ENCODE measurements around the gene C16orf95. TPM values are rescaled to one million over a fixed set of nuclear protein-coding genes. Genes with fewer than 3 reads are reported as not detected.

Gene C16orf95
- total RNA-seq, 4 donors from 2014 or later: 0.54 to 1.3 (median 0.54) TPM; not detected in 1

DNA sequence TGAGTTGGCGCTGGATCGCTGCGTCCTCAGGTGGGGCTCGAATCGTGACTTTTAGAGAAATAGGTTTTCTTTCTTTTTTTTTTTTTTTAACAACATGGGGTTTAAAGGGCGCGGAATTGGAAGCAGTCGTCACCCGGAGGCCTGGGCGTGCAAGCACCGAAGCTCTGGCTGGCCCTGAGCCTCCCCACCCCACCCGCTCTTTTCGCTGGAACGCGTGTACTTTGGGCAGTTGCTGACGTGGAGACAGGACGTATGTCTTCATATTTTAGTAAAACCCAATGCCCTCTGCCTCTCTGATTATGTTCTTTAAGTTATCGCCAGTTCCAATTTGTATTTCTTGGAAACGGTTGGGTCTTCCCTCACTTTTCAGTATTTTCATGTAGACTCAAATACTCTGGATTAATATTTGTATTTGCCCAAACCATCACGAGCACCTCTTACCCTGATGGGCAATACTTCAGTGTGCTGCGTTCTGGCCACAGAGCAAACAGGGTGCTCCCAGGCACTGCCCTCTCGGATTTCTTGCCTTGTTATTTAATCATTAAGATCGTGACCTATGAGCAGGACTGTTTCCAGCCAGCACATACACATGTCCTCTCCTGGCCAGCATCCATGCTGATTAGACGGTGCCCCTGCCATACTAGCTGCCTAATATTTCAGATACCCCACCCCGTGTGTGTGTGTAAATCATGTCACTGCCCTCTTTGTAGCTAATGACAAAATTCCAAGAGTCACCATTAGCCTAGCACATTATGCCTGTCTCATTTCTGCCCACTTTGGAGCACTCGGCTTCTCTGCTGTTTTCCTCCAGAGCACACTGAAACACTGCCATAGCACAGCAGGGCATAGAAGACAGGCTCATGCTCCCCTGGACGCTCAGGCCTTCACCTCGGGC, 805 bp upstream of the C16orf95 start:
- H3K4me1 ChIP-seq: peaks cover 6 to 10% of the 10 kb centered on the region in 2 donors
- H3K27ac ChIP-seq: peak overlapping the region; percentile 69 to 89 (median 87)
- 7% methylated on average over 28 of the region's 28 CpGs for WGBS, 2 donors
- peak overlapping the region; percentile 48 to 75 (median 50) for H3K4me3 ChIP-seq (replicated peaks in 1 of 3)
- intact Hi-C loops (cut with DNase I): loop anchor here (5.0 kb wide), 1 partner anchor 64 kb away; the partner anchor contains the start of gene FBXO31
- H3K9me3 ChIP-seq: no peaks in the 10 kb centered on the region
- H3K36me3 ChIP-seq: no peaks in the 10 kb centered on the region
- no peaks in the 10 kb centered on the region for H3K27me3 ChIP-seq
- peak; percentile 58 to 66 for DNase-seq
- TF ChIP-seq POLR2A (IDR thresholded peaks at IDR 0.05) (no peak), CTCF (IDR thresholded peaks at IDR 0.05) (no peak)

DNA sequence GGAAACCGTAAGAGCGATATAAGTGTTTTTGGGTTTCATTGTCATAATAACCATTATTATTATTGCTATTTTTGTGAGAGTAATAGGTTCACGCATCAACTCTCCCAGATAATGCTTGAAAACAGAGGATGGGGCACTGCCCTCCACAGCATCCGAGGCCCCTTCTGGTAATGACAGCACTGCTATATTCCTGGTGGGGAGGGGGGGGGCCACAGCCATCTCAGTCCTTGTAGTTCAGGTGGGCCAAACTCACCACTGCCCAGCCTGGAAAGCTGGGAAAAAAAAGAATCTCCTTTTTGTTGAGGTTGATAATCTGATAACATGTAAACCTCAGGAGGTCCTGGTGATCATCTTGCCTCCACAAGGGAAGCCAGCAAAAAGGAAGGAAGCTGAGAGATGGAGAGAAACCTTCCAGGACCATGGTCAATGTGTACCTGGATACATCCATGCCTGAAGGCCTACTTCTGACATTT, 706 bp downstream of the C16orf95 start:
- Histone ChIP-seq H3K4me1 (peaks cover 6 to 10% of the 10 kb centered on the region in 2 donors), H3K9me3 (no peaks in the 10 kb centered on the region), H3K27me3 (no peaks in the 10 kb centered on the region), H3K4me3 (replicated peaks in 1 of 3) (peak overlapping the region in 2 of 3 donors; percentile 48 to 50), H3K36me3 (no peaks in the 10 kb centered on the region), H3K27ac (peak overlapping the region; percentile 69 to 89 (median 87))
- intact Hi-C loops (cut with DNase I): loop anchor here (5.0 kb wide), 1 partner anchor 66 kb away; the partner anchor contains the start of gene FBXO31
- no peak for DNase-seq
- 98 to 100% methylated on average over 4 of the region's 4 CpGs for WGBS, 2 donors
- no peak for TF ChIP-seq POLR2A (IDR thresholded peaks at IDR 0.05)
- TF ChIP-seq CTCF (IDR thresholded peaks at IDR 0.05): no peak

DNA sequence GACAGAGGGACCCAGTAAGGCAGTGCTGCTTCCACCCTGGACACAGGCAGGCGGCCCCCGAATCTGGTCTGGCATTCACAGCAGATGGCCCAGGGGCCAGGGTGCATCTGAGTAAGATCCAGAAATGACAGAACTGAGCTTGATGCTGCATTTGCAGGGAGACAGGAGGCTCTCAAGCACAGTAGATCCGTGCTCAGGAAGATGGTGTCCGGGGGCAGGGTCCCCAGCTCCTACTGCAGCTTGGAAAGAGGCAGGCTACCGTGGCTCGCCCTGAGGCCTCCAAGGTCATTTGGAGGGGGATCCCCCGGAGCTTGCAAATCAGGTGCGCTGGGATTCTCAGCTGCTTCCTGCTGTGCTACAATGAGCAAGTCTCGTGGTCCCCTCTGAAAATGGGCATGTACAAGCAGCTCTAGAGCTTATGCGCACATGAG, 2.2 kb downstream of the C16orf95 start:
- 94 to 96% methylated on average over 8 to 10 of the region's 10 CpGs for WGBS, 2 donors
- DNase-seq: no peak

DNA sequence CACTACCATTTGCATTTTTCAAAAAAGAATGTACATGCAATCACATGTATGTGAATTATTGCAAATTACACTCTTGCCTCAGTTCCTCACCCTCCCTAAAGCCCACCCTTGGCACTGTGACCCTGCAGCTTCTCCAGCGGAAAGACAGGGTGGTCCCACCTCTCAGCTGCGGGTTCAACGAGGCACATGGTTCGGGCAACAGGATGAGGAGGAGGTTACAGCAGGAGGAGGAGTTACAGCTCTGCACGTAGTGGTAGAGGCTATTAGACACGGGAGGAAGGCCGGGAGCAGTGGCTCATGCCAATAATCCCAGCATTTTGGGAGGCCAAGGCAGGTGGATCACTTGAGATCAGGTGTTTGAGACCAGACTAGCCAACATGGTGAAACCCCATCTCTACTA, 5.2 kb downstream of the C16orf95 start:
- no peak for DNase-seq
- no peak for TF ChIP-seq CTCF (IDR thresholded peaks at IDR 0.05)
- Histone ChIP-seq H3K9me3 (no peaks in the 10 kb centered on the region), H3K27ac (no peak overlapping the region), H3K27me3 (no peaks in the 10 kb centered on the region), H3K4me3 (replicated peaks in 1 of 3) (no peak overlapping the region), H3K4me1 (no peaks in the 10 kb centered on the region), H3K36me3 (no peaks in the 10 kb centered on the region)
- intact Hi-C loops (cut with DNase I): no loop called here
- WGBS, 2 donors: 81 to 83% methylated on average over 7 of the region's 7 CpGs

More for the DNA sequence above, 2.2 kb downstream of the C16orf95 start:
- Histone ChIP-seq H3K4me3 (replicated peaks in 1 of 3) (no peak overlapping the region), H3K4me1 (peaks cover 6 to 10% of the 10 kb centered on the region in 2 donors), H3K9me3 (no peaks in the 10 kb centered on the region), H3K36me3 (no peaks in the 10 kb centered on the region), H3K27ac (no peak overlapping the region), H3K27me3 (no peaks in the 10 kb centered on the region)
- no peak for TF ChIP-seq POLR2A (IDR thresholded peaks at IDR 0.05)
- TF ChIP-seq CTCF (IDR thresholded peaks at IDR 0.05): no peak
- intact Hi-C loops (cut with DNase I): loop anchor here (5.0 kb wide), 1 partner anchor 67 kb away; the partner anchor contains the start of gene FBXO31

- Histone ChIP-seq H3K4me3 (replicated peaks in 1 of 3) (no peak overlapping the region), H3K27me3 (no peaks in the 10 kb centered on the region), H3K9me3 (no peaks in the 10 kb centered on the region), H3K4me1 (no peaks in the 10 kb centered on the region), H3K27ac (no peak overlapping the region), H3K36me3 (no peaks in the 10 kb centered on the region)
- DNase-seq: no peak
- WGBS, 2 donors: 87 to 100% methylated on average over 3 to 5 of the region's 5 CpGs
- intact Hi-C loops (cut with DNase I): no loop called here
- TF ChIP-seq CTCF (IDR thresholded peaks at IDR 0.05): no peak
- TF ChIP-seq POLR2A (IDR thresholded peaks at IDR 0.05): no peak
Observed at GRCh38 chr16:87311387-87311786, 5.8 kb downstream of the C16orf95 start.
